GM10248 (cell line): ENCODE data around the gene FZR1.
"Not testable (repeated sequence)": the region's sequence is repeated elsewhere in the genome, so short reads cannot be mapped to it uniquely, and the experiment has no call there.

ENCODE experiments used
- CTCF ChIA-PET: fragments of 300-600 bp; sonication (Branson Sonifier 250); formaldehyde crosslinking; extraction: SDS; loops from one replicate; lab custom pipeline; 2021; ENCODE audit warnings: antibody characterized with exemption; lab: Yijun Ruan, JAX
- POLR2A ChIA-PET: fragments of 350-650 bp; sonication (Branson Sonifier 250); formaldehyde crosslinking; extraction: SDS; loops from one replicate; lab custom pipeline; 2020; ENCODE audit warnings: antibody characterized with exemption; lab: Yijun Ruan, JAX
- DNase-seq: peaks from one replicate; pipeline ENCODE4 v3.0.0; 2012; ENCODE audit errors: extremely low spot score
- CTCF ChIP-seq: IDR thresholded peaks from 2 replicates; pipeline ENCODE4 v1.5.1; 2012; ENCODE audit warnings: mild to moderate bottlenecking, low read depth; ENCODE audit errors: extremely low read depth, missing control alignments, control extremely low read depth

FZR1 gene

GRCh38 chr19:3577723-3578344, 71.7 kb downstream of the FZR1 start:
- no peak for DNase-seq
- CTCF ChIA-PET: interaction anchor here (1.6 kb wide), 1 partner anchor 14 kb away, joined by 3 read pairs; no protein-coding TSS in a partner anchor
- POLR2A ChIA-PET: no interaction called here
- no peak for TF ChIP-seq CTCF

GRCh38 chr19:3578390-3578789, 72.3 kb downstream of the FZR1 start:
- no peak for TF ChIP-seq CTCF
- DNase-seq: no peak
- CTCF ChIA-PET: interaction anchor here (1.5 to 1.6 kb wide), 3 partner anchors 13 to 40 kb away, joined by 3 to 4 read pairs (median 3); no protein-coding TSS in a partner anchor
- POLR2A ChIA-PET: no interaction called here

- ChIA-PET POLR2A (no interaction called here), CTCF (no interaction called here)
- no peak for TF ChIP-seq CTCF
- DNase-seq: no peak
These were observed 74.2 kb downstream of the FZR1 start for GRCh38 chr19:3580156-3580934.

GRCh38 chr19:3581792-3582191, 75.7 kb downstream of the FZR1 start:
- CTCF ChIA-PET: interaction anchor here (1.2 to 2.2 kb wide), 2 partner anchors 14 to 37 kb away, joined by 3 to 7 read pairs; no protein-coding TSS in a partner anchor
- DNase-seq, POLR2A ChIA-PET: not testable (repeated sequence)

- CTCF ChIA-PET: interaction anchor here (1.4 to 1.9 kb wide), 2 partner anchors 24 to 36 kb away, joined by 5 to 6 read pairs; no protein-coding TSS in a partner anchor
- POLR2A ChIA-PET, DNase-seq: not testable (repeated sequence)
These were observed 78.1 kb downstream of the FZR1 start for GRCh38 chr19:3584036-3584802.

- POLR2A ChIA-PET: no interaction called here
- no peak for DNase-seq
- no peak for TF ChIP-seq CTCF
- CTCF ChIA-PET: interaction anchor here (1.0 to 2.5 kb wide), 8 partner anchors 10 to 244 kb away, joined by 3 to 7 read pairs (median 4); no protein-coding TSS in a partner anchor
These were observed 79.4 kb downstream of the FZR1 start, which contains the start of gene GIPC3 for GRCh38 chr19:3585301-3586126. GIPC3 (plus strand) TSS chr19:3585478; CDS start chr19:3585598, 120 bp downstream.
